GM19099 (cell line): Measurements from ENCODE around the gene IGF2BP1.

Experiments used
- POLR2A ChIP-seq: IDR thresholded peaks from 3 replicates; pipeline ENCODE4 v1.6.1; 2011; ENCODE audit warnings: low read depth; ENCODE audit not compliant: insufficient read length; ENCODE audit errors: extremely low read depth

Gene IGF2BP1

DNA sequence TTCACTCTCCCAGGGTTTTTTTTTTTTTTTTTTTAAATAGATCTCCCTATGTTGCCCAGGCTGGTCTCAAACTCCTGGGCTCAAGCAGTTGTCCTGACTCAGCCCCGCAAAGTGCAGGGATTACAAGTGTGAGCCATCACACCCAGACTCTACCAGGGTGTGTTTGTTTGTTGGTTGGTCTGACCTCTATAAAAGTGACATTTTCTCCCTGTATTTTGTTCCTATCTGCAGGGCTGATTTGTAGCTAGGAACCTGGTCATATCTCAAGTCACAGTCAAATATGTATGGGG lies 89.1 kb downstream of the IGF2BP1 start:
- TF ChIP-seq POLR2A, result no peak

- no peak for TF ChIP-seq POLR2A
These were observed 89.5 kb downstream of the IGF2BP1 start for GRCh38 chr17:49086649-49087048.

GRCh38 chr17:49089094-49089493 lies 91.9 kb downstream of the IGF2BP1 start:
- TF ChIP-seq POLR2A, result no peak

- TF ChIP-seq POLR2A, result no peak
These were observed 93.9 kb downstream of the IGF2BP1 start for GRCh38 chr17:49090878-49091594.

DNA sequence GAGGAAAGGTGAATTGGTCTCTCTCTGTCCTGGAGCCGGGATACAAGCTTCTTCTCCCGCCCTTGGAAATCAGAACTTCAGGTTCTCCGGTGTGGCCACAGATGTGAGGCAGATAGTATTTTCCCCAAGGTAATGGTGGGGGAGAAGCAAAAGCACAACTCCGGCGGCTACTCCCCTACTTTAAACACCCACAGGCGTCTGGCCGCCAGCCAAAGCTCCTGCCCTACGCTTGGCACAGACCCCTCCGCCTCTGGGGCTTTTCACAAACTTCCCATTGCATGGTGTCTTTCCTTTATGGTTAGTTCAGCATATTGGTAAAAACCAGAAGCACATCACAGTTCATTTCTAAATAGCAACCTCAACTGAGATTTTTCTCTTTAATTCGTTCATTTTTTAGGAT lies 95.9 kb downstream of the IGF2BP1 start:
- TF ChIP-seq POLR2A, result no peak

DNA sequence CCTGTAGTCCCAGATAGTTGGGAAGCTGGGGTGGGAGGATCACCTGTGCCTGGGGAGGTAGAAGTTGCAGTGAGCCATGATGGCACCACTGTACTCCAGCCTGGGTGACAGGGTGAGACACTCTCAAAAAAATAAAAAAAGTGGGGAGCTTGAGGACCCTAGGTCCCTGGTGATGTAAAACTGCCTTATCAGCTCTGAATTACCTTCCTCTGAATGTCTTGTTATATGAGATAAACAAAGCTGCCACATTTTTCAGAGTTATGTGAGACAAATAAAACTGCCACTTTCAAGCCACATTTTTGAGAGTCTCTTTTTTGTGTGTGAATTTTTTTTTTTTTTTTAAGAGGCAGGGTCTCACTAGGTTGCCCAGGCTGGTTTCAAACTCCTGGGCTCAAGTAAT lies 103.4 kb downstream of the IGF2BP1 start:
- no peak for TF ChIP-seq POLR2A

DNA sequence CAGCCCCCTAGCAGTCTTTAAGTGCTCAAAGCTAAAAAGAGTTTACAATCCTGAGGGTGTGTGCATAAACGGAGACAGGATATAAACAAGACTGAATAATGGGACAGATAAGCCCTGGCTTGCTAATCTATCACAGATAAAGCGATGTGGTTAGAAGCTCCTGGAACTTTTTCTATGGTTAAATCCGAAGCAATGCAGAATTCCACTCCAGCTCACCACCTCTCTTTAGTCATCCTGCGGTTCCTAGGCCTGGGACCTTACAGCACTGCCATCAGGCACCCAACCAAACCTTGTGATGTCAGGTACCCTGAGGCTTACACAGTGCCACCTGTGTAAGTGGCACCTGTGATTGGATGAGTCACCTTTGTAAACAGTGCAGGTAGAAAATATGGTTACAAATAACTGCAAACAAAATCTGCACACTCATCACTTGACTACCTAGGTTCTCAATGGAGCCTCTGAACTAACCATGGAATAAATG lies 103.9 kb downstream of the IGF2BP1 start:
- TF ChIP-seq POLR2A, result no peak

GRCh38 chr17:49104511-49105074 lies 107.4 kb downstream of the IGF2BP1 start:
- no peak for TF ChIP-seq POLR2A
